ENCODE data around the gene UBE3A.

The UBE3A gene

GRCh38 chr15:25327686-25328085 is 111.1 kb downstream of the UBE3A start:
- no peak for DNase-seq

- DNase-seq: no peak
Observed at GRCh38 chr15:25325187-25325586, 113.6 kb downstream of the UBE3A start.

GRCh38 chr15:25323420-25323819 is 115.4 kb downstream of the UBE3A start:
- no peak for DNase-seq

- DNase-seq: no peak
Observed at GRCh38 chr15:25287823-25288222, 151.0 kb downstream of the UBE3A start.
